ENCODE data around the gene CTXN1.

DNA sequence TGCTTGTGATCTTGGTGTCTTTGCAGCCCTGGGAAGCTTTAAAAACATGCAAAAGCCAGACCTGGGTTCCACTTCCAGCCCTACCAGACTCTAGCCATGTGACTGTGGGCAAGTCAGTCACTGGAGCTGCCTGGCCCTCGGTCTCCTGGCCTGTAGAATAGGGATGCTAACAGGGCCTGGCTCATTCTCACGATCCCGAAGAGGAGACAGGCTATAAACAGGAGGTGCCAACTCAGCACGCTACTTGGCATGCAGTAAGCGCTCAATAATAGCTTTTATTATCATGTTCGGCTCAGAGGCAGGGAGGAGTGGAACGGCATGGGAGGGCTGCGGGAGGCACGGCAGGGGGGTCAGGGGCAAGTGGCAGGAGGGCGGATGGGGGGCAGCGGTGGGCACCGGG, 1.7 kb downstream of the CTXN1 start:
- TF ChIP-seq, protein P1, sequence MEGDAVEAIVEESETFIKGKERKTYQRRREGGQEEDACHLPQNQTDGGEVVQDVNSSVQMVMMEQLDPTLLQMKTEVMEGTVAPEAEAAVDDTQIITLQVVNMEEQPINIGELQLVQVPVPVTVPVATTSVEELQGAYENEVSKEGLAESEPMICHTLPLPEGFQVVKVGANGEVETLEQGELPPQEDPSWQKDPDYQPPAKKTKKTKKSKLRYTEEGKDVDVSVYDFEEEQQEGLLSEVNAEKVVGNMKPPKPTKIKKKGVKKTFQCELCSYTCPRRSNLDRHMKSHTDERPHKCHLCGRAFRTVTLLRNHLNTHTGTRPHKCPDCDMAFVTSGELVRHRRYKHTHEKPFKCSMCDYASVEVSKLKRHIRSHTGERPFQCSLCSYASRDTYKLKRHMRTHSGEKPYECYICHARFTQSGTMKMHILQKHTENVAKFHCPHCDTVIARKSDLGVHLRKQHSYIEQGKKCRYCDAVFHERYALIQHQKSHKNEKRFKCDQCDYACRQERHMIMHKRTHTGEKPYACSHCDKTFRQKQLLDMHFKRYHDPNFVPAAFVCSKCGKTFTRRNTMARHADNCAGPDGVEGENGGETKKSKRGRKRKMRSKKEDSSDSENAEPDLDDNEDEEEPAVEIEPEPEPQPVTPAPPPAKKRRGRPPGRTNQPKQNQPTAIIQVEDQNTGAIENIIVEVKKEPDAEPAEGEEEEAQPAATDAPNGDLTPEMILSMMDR (IDR thresholded peaks at IDR 0.05), result no peak
- TF ChIP-seq POLR2A (IDR thresholded peaks at IDR 0.05), result no peak

Measured in adrenal gland (tissue), 5 donors.